Measurements from ENCODE around the gene TRMT1. TPM values are rescaled to one million over a fixed set of nuclear protein-coding genes. Genes with fewer than 3 reads are reported as not detected.

The TRMT1 gene
- total and polyA plus RNA-seq, 2 donors (not counting 1 experiment from before 2014, with no cell fraction given): 12.2 to 20.3 TPM

- TF ChIP-seq EZH2 (IDR thresholded peaks at IDR 0.05; ENCODE audit: low read length, missing control alignments) (no peak), CTCF (conservative IDR thresholded peaks at IDR 0.05 in 1 of 2, IDR thresholded peaks at IDR 0.05 in 1 of 2; ENCODE audit: low read depth in 1 of 2, low read length in 2 of 2) (no peak)
- H3K4me1 ChIP-seq (ENCODE audit: control insufficient read depth, extremely low read depth, insufficient read depth, low read length): peaks cover 29% of the 10 kb centered on the region
- peak overlapping the region; percentile 37 for H3K4me2 ChIP-seq (ENCODE audit: extremely low read depth, insufficient read depth, low read length)
Observed at GRCh38 chr19:13063461-13064091, 53.0 kb downstream of the TRMT1 start.

GRCh38 chr19:13062317-13062716 lies 54.2 kb downstream of the TRMT1 start:
- Histone ChIP-seq H3K4me3 (replicated peaks in 1 of 4; ENCODE audit: control extremely low read depth in 1 of 4, insufficient read depth in 1 of 4, low read depth in 3 of 4, low read length in 4 of 4) (no peak overlapping the region), H3K9ac (ENCODE audit: insufficient read depth, low read length) (no peak overlapping the region), H3K27ac (ENCODE audit: insufficient read depth, low read length) (no peak overlapping the region), H4K20me1 (ENCODE audit: control insufficient read depth, extremely low read depth, insufficient read depth, low read length) (no peaks in the 10 kb centered on the region), H2AFZ (ENCODE audit: low read length) (no peak overlapping the region), H3K4me2 (ENCODE audit: extremely low read depth, insufficient read depth, low read length) (no peak overlapping the region), H3K9me3 (ENCODE audit: control insufficient read depth, insufficient read depth, low read depth, low read length) (no peaks in the 10 kb centered on the region), H3K79me2 (ENCODE audit: control insufficient read depth, insufficient read depth, low read length) (peaks cover 86% of the 10 kb centered on the region), H3K4me1 (ENCODE audit: control insufficient read depth, extremely low read depth, insufficient read depth, low read length) (peaks cover 36% of the 10 kb centered on the region), H3K27me3 (ENCODE audit: control insufficient read depth, insufficient read depth, low read length) (no peaks in the 10 kb centered on the region), H3K36me3 (ENCODE audit: control insufficient read depth, insufficient read depth, low read length) (peaks cover 14% of the 10 kb centered on the region)
- TF ChIP-seq EZH2 (IDR thresholded peaks at IDR 0.05; ENCODE audit: low read length, missing control alignments) (no peak), CTCF (conservative IDR thresholded peaks at IDR 0.05 in 1 of 2, IDR thresholded peaks at IDR 0.05 in 1 of 2; ENCODE audit: low read depth in 1 of 2, low read length in 2 of 2) (no peak)
- DNase-seq (ENCODE audit: low read depth in 2 of 2): no peak

More at GRCh38 chr19:13063461-13064091, 53.0 kb downstream of the TRMT1 start:
- Histone ChIP-seq H3K9me3 (ENCODE audit: control insufficient read depth, insufficient read depth, low read depth, low read length) (no peaks in the 10 kb centered on the region), H3K4me3 (replicated peaks in 1 of 4; ENCODE audit: control extremely low read depth in 1 of 4, insufficient read depth in 1 of 4, low read depth in 3 of 4, low read length in 4 of 4) (no peak overlapping the region), H3K9ac (ENCODE audit: insufficient read depth, low read length) (no peak overlapping the region), H3K27ac (ENCODE audit: insufficient read depth, low read length) (no peak overlapping the region), H3K27me3 (ENCODE audit: control insufficient read depth, insufficient read depth, low read length) (no peaks in the 10 kb centered on the region), H4K20me1 (ENCODE audit: control insufficient read depth, extremely low read depth, insufficient read depth, low read length) (no peaks in the 10 kb centered on the region), H2AFZ (ENCODE audit: low read length) (no peak overlapping the region), H3K79me2 (ENCODE audit: control insufficient read depth, insufficient read depth, low read length) (peaks cover 86% of the 10 kb centered on the region), H3K36me3 (ENCODE audit: control insufficient read depth, insufficient read depth, low read length) (peaks cover 16% of the 10 kb centered on the region)
- DNase-seq (ENCODE audit: low read depth in 2 of 2): no peak

- TF ChIP-seq CTCF (conservative IDR thresholded peaks at IDR 0.05 in 1 of 2, IDR thresholded peaks at IDR 0.05 in 1 of 2; ENCODE audit: low read depth in 1 of 2, low read length in 2 of 2) (peak; percentile 83 to 91), EZH2 (IDR thresholded peaks at IDR 0.05; ENCODE audit: low read length, missing control alignments) (no peak)
- H3K4me1 ChIP-seq (ENCODE audit: control insufficient read depth, extremely low read depth, insufficient read depth, low read length): peaks cover 46% of the 10 kb centered on the region
- peak overlapping the region in 3 of 4 experiments; percentile 11 to 43 (median 25) for H3K4me3 ChIP-seq (replicated peaks in 1 of 4; ENCODE audit: control extremely low read depth in 1 of 4, insufficient read depth in 1 of 4, low read depth in 3 of 4, low read length in 4 of 4)
- H3K9me3 ChIP-seq (ENCODE audit: control insufficient read depth, insufficient read depth, low read depth, low read length): no peaks in the 10 kb centered on the region
- no peaks in the 10 kb centered on the region for H4K20me1 ChIP-seq (ENCODE audit: control insufficient read depth, extremely low read depth, insufficient read depth, low read length)
- H3K9ac ChIP-seq (ENCODE audit: insufficient read depth, low read length): peak overlapping the region; percentile 47
- peak overlapping the region; percentile 71 for H3K4me2 ChIP-seq (ENCODE audit: extremely low read depth, insufficient read depth, low read length)
- H3K79me2 ChIP-seq (ENCODE audit: control insufficient read depth, insufficient read depth, low read length): peaks cover 87% of the 10 kb centered on the region
- DNase-seq (ENCODE audit: low read depth in 2 of 2): peak; percentile 65 to 71
- no peak overlapping the region for H2AFZ ChIP-seq (ENCODE audit: low read length)
- peaks cover 12% of the 10 kb centered on the region for H3K36me3 ChIP-seq (ENCODE audit: control insufficient read depth, insufficient read depth, low read length)
- no peaks in the 10 kb centered on the region for H3K27me3 ChIP-seq (ENCODE audit: control insufficient read depth, insufficient read depth, low read length)
- H3K27ac ChIP-seq (ENCODE audit: insufficient read depth, low read length): peak overlapping the region; percentile 69
Observed at GRCh38 chr19:13060964-13061927, 55.3 kb downstream of the TRMT1 start.

Data from fibroblast of lung (primary cell).